HK-2 (cell line): ENCODE data around the gene MIF4GD.
A peak's percentile ranks its signal among the peaks of the same experiment; 100 is the strongest.
"Not testable (repeated sequence)": the region's sequence is repeated elsewhere in the genome, so short reads cannot be mapped to it uniquely, and the experiment has no call there.

Experiments
- DNase-seq: peaks from one replicate; pipeline ENCODE4 v3.0.0-alpha.2; 2018; ENCODE audit not compliant: unreplicated experiment

MIF4GD gene

DNA sequence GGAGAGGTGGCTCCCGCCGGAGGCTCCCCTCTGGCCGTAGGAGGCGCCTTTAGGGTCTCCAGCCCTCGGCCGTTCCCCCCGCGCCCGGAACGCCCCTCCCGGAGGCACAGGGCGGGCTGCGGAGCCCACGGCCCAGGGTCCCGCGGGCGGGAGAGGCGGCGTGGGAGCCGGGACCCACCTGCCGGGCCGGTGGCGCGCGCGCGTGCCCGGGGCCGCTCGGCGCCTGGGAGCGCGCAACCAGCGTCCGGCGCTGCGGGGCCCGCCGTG lies at the start of gene MIF4GD:
Gene MIF4GD, minus strand, starts transcription at position 266 of the 267 bp plus-strand sequence. CDS start 1,036 bp downstream, outside the sequence.
- DNase-seq: no peak

- no peak for DNase-seq
These were observed 49.1 kb upstream of the MIF4GD start for GRCh38 chr17:75319904-75320691.

DNA sequence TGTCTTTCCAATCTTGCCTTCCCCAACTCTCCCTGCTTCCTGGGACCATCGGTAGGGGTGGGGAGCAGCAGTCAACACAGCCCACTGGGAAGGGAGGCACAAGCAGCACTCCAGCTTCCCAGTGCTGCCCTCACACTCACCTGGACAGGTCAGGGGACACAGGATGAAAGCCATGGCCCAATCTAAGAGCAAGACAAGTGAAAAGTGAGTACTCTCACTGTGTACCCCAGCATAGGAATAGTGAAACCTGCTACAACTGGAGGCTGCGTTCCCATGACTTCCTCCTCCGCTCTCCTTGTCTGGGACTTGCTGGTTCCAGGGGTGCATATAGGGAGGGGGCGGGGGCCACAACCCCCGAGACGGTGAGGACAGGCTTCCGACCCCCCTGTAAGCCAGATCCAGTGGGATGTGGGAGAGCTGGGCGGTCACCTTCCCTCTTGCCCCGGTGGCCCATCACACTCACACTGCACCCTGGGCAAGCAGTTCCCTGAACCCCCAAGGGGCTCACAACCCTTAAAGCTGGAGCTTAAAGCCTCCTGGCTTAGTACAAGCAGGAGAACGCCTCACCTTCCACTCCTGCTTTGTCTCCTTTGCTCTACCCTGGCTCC lies 47.7 kb upstream of the MIF4GD start:
- no peak for DNase-seq

DNA sequence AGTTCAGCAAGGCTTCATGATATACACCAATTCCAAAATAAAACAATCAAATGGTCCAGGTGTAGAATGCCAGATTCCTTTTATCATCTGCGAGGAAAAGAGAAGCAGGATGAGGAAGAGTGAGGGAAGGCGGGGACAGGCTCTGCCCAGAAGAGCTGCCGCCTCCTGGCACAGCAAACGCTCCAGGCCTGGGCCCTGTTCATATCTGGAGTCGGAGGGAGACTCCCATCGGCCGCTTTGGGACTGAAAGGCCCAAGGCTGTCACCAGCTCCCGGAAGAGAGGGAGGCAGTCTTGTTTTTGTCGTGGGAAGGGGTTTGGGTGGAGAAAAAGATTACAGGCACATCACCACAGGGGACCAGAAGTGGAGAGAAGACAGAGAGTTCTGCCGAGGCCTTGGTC lies 47.2 kb upstream of the MIF4GD start:
- DNase-seq: no peak

DNA sequence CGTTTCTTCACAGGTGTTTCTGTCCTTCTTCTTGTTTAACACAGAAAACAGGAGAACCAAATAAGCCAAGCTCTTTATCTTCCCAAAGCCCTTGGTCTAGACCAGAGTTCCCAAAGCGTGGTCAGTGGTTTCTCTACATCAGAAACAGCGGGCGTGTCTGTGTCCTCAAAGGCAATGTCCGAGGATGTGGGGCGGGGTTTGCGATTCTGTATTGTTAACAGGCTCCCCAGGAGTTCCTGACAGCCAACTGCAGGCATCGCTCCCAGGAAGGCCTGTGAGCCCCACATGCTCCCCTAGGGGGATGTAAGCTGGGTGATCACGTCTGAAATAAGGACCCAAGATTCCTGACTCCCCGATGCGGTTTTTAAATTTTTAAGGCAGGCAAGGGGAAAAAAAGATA lies 46.6 kb upstream of the MIF4GD start:
- DNase-seq: no peak

GRCh38 chr17:75316253-75316652 lies 45.2 kb upstream of the MIF4GD start:
- DNase-seq: no peak

DNA sequence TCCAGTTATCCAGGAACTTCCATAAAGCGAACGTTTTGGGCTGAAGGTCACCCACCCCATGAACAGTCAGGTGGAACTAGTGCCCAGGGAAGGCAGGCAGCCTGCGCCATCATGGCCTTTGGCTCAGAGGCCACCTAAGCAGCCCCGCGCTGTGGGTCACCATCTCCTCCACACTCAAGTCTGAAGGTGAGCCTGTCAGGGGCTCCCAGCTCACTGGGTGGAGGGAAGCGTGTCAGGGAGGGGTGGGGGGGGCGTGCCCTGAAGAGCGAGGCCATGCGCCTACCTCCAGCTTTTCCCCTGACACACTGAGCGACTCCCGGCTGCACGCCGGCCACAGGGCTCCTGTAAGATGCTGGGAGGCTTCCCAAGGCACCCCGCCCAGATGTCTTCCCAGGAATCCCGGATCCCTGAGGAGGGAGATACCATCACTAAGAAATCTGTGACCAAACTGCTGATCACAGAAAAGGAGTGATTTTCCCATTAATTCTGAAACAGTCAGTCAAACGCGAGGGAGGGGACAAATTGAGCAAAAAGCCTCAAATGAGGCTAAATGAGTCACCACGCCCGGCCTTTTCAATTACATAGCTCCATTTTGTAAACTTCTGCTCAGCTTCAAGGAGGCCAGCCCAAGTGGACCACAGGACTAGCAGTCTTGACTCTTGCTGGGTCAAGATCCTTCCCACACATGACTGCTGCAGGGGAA lies 44.7 kb upstream of the MIF4GD start:
- DNase-seq: no peak

- no peak for DNase-seq
These were observed 43.0 kb upstream of the MIF4GD start for GRCh38 chr17:75313941-75314551.

- no peak for DNase-seq
These were observed 38.0 kb upstream of the MIF4GD start for GRCh38 chr17:75308732-75309629.

DNA sequence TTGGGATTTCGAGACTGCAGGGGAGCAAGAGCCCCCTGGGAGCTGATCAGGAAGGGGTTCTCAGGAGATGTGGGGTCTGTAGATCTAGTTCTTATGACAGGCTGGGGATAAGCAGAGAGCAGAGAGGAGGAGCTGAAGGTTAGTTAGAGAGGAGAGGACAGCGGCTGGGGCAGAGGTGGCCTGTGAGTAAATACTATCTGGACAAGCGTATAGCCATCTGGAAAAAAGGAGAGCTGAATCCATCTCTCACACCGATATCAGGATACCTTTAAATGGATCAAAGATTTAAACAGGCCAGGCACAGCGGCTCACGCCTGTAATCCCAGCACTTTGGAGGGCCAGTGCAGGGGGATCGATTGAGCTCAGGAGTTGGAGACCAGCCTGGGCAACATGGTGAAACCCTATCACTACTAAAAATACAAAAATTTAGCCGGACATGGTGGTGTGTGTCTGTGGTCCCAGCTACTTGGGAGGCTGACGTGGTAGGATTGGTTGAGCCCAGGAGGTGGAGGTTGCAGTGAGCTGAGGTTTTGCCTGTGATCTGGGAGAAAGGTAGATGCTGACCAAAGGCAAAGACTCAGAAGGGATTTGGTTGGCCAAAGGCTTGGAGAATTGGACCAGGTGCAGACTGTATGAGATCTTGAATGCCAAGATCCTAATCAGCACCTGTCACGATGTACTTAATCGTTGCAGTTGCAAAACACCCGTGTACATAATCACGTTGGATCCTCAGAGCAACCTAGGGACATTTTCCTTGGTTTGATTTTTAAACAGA lies 37.1 kb upstream of the MIF4GD start:
- no peak for DNase-seq

GRCh38 chr17:75301502-75302206 lies 30.6 kb upstream of the MIF4GD start:
- DNase-seq: no peak

- DNase-seq: no peak
These were observed 30.0 kb upstream of the MIF4GD start for GRCh38 chr17:75301049-75301448.

DNA sequence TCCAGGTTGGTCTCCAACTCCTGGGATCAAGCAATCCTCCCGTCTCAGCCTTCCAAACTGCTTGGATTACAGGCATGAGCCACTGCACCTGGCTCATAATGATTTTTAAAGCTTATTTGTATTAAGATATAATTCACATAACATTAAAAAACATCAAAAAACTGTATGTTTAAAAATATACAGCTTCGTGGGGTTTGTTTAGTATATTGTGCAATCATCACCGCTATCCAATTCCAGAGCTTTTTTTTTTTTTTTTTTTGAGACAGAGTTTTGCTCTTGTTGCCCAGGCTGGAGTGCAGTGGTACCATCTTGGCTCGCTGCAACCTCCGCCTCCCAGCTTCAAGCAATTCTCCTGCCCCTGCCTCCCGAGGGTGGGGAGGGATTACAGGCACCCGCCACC lies 29.2 kb upstream of the MIF4GD start:
- DNase-seq: no peak

DNA sequence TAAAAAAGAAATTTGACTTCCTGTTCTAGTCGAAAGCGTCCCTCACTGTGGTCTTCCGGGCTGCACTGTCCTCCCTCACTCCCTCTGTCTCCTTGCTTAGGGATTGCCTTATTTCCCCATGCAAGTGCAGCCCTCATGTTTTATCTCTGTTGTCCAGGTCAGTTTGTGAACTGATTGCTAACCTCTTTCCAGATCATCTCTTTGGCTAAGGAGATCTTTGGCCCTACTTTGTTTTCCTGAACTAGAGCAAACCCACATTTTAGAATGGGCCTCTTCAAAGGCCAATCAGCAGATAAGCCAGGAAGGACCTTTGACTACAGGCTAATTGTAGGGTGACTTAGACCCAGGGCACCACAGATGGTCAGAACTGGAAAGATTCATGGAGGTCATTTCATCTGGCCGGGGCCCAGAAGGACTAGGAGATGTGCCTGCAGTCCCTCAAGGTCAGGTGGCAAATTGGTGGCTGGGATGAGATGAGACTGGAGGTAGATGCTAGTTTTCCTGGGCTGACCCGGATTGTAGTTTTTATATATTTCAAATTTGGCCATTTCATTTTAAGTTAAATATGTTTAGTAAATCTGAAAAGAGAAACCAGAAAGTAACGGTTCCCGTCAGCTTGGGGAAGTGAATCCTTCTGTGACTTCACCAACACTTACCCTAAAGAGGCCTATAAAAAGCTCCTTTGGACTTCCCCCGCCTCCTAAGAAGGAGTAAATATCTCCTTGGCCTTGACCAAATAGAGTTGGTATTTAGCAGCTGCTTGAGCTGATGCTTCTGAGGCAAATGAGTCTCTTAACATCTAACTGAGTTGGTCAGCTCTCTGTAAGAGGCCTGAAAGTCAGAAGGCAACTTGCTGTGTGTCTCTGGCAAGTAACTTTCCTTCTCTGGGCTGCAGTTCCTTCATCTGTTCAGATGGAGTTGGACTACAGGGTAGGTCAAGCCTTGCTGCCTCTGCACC lies 24.4 kb upstream of the MIF4GD start:
- no peak for DNase-seq

DNA sequence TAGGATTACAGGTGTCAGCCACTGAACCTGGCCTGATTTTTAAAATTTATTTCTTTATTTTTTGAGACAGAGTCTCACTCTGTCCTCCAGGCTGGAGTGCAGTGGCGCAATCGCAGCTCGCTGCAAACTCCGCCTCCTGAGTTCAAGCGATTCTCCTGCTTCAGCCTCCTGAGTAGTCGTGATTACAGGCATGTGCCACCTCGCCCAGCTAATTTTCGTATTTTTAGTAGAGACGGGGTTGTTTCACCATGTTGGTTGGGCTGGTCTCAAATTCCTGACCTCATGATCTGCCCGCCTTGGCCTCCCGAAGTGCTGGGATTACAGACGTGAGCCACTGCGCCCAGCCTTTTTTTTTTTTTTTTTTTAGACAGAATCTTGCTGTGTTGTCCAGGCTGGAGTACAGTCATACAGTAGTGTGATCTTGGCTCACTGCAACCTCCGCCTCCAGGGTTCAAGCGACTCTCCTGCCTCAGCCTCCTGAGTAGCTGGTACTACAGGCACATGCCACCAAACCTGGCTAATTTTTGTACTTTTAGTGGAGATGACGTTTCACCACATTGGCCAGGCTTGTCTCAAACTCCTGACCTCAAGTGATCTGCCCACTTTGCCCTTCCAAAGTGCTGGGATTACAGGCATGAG lies 21.9 kb upstream of the MIF4GD start:
- not testable (repeated sequence) for DNase-seq

- DNase-seq: no peak
These were observed 18.9 kb upstream of the MIF4GD start for GRCh38 chr17:75289832-75290337.

GRCh38 chr17:75289115-75289831 lies 18.2 kb upstream of the MIF4GD start, which contains the start of gene SLC25A19:
Gene SLC25A19, minus strand, starts transcription at chr17:75289433. Its CDS starts 2,669 bp downstream, at chr17:75286764.
- DNase-seq: peak; percentile 98

GRCh38 chr17:75288770-75289114 lies 17.7 kb upstream of the MIF4GD start:
- DNase-seq: peak; percentile 55
